KG1 (cell line): ENCODE measurements around the gene KIAA1958.

Source experiments
- DNase-seq: peaks from one replicate; lab custom pipeline; 2025; lab: John Stamatoyannopoulos, UW

The KIAA1958 gene

GRCh38 chr9:112605518-112605917 lies 118.9 kb downstream of the KIAA1958 start:
- DNase-seq = no peak

- no peak for DNase-seq
Measured at GRCh38 chr9:112605963-112606699, 119.5 kb downstream of the KIAA1958 start.

GRCh38 chr9:112608851-112609250 lies 122.2 kb downstream of the KIAA1958 start:
- no peak for DNase-seq

- no peak for DNase-seq
Measured at GRCh38 chr9:112615584-112616266, 129.1 kb downstream of the KIAA1958 start.

GRCh38 chr9:112617371-112617770 lies 130.7 kb downstream of the KIAA1958 start:
- DNase-seq = no peak

GRCh38 chr9:112618385-112619009 lies 131.9 kb downstream of the KIAA1958 start:
- no peak for DNase-seq

- DNase-seq = no peak
Measured at GRCh38 chr9:112620388-112620787, 133.8 kb downstream of the KIAA1958 start.

GRCh38 chr9:112621018-112621655 lies 134.5 kb downstream of the KIAA1958 start:
- no peak for DNase-seq

GRCh38 chr9:112623198-112623597 lies 136.6 kb downstream of the KIAA1958 start:
- no peak for DNase-seq

- DNase-seq = no peak
Measured at GRCh38 chr9:112624711-112625707, 138.4 kb downstream of the KIAA1958 start.

GRCh38 chr9:112629671-112630485 lies 143.3 kb downstream of the KIAA1958 start:
- no peak for DNase-seq

GRCh38 chr9:112631313-112632070 lies 144.9 kb downstream of the KIAA1958 start:
- DNase-seq = no peak

GRCh38 chr9:112640311-112640710 lies 153.7 kb downstream of the KIAA1958 start:
- no peak for DNase-seq

GRCh38 chr9:112642126-112642525 lies 155.5 kb downstream of the KIAA1958 start:
- DNase-seq = no peak

GRCh38 chr9:112647596-112647995 lies 161.0 kb downstream of the KIAA1958 start:
- DNase-seq = no peak

- no peak for DNase-seq
Measured at GRCh38 chr9:112648624-112649023, 162.0 kb downstream of the KIAA1958 start.

- DNase-seq = no peak
Measured at GRCh38 chr9:112654282-112654681, 167.7 kb downstream of the KIAA1958 start.

GRCh38 chr9:112655668-112656067 lies 169.0 kb downstream of the KIAA1958 start:
- no peak for DNase-seq

- DNase-seq = no peak
Measured at GRCh38 chr9:112659906-112660305, 173.3 kb downstream of the KIAA1958 start.

- no peak for DNase-seq
Measured at GRCh38 chr9:112663681-112664080, 177.1 kb downstream of the KIAA1958 start.
